NCI-H526 (cell line): ENCODE results near the gene HSPA12A.
"Not testable (repeated sequence)": the region's sequence is repeated elsewhere in the genome, so short reads cannot be mapped to it uniquely, and the experiment has no call there.

Experiments used
- DNase-seq, 2 experiments: peaks; one replicate each; lab custom pipeline; 2025; lab: John Stamatoyannopoulos, UW

HSPA12A gene

DNA sequence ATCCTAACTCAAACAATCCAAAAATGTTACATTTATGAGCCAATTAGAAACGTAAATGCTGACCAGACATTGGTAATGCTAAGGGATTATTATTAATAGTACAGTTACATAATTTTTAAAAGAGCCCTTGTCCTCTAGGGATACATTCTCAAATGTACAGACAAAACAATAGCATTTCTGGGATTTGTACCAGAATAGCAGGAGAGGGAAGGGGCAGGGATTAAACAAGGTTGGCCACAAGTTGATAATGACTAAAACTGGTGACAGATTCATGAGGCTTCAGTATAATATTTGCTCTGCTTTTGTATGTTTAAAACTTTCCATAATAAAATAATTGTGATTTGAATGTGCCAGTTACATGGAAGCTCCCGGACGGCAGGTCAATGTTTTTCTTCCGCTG lies 27.0 kb downstream of the HSPA12A start:
- no peak for DNase-seq

- DNase-seq: no peak
These were observed 28.5 kb downstream of the HSPA12A start for GRCh38 chr10:116713846-116714245.

DNA sequence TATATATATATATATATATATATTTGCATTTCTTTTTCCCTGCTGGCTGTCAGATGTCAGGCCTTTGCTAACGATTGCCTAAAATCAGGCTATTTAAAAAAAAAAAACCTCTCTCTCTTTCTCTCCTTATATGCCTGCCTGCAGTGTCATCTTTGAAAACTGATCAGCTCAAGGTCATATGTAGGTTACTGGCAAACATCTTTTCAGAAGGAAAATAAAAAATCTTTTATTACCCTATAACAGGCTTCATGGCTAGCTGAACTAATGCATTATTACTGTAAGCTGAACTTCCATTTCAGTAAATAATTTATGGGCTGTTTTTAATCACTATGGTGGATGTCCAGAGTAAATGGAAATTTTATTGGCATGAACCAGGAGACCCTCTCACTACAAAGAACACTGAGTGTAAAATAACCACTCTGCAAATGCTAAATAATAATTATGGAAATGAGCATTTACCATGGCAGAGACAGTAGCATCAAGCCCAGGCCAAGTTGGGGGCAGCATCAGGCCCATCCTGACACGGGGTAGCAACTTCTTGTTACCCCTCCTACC lies 29.3 kb downstream of the HSPA12A start:
- no peak for DNase-seq

DNA sequence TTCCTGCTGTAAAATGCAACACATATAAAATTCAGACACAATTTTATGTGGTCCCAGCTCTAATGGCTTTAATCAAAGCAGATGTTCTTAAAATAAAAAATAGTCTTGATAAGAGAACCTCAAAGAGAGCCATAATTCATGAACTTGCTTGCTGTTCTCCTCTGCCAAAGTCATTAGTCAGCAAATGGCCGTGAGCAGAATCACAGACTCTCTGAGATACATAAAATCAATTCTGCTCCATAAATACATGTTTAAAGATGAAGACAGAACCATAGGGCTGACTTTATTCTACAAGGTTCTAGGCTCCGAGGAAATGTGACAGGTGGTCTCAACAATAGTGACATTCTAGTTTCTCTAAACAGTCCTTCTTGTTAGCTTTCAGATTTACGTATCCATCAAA lies 29.8 kb downstream of the HSPA12A start:
- no peak for DNase-seq

DNA sequence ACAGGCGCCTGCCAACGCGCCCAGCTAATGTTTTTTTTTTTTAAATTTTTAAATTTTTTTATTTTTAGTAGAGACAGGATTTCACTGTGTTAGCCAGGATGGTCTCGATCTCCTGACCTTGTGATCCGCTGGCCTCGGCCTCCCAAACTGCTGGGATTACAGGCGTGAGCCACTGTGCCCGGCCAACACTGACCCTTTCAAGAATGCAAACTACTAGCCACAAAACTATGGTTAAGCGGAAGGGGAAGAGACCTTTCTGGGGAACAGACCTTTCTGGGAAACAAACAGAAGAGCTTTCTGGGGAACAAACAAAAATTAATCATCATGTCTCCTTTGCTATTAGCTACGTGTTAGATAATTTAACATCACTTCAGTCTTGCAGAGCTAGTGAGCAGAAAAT lies 30.6 kb downstream of the HSPA12A start:
- not testable (repeated sequence) for DNase-seq

GRCh38 chr10:116710076-116710475 lies 32.3 kb downstream of the HSPA12A start:
- no peak for DNase-seq

- DNase-seq: no peak
These were observed 33.5 kb downstream of the HSPA12A start for GRCh38 chr10:116708877-116709276.

GRCh38 chr10:116708391-116708821 lies 34.0 kb downstream of the HSPA12A start:
- no peak for DNase-seq

GRCh38 chr10:116707981-116708380 lies 34.4 kb downstream of the HSPA12A start:
- DNase-seq: no peak

- DNase-seq: no peak
These were observed 36.1 kb downstream of the HSPA12A start for GRCh38 chr10:116706281-116706680.

DNA sequence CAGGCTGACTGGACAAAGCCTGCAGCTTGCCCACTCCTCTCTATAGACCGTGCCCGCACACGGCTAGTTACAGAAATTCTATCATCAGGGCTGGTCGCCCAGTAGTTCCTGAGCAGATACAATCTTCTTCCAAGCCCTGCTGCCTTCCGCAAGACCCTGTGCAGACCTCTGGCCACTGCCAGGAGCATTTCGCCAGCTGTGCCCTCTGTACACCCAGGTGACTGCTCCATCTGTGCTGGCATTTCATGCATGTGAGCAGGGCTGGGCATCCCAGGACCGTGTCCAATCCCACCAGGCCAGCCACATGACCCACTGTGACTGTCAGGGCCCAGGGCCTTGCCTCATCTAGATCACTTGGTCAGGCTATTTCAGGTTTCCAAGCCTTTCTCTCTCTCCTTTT lies 36.9 kb downstream of the HSPA12A start:
- no peak for DNase-seq

GRCh38 chr10:116704926-116705325 lies 37.4 kb downstream of the HSPA12A start:
- DNase-seq: no peak

GRCh38 chr10:116702165-116702564 lies 40.2 kb downstream of the HSPA12A start:
- no peak for DNase-seq

GRCh38 chr10:116699471-116700150 lies 42.8 kb downstream of the HSPA12A start:
- peak in 1 of 2 experiments; percentile 8 for DNase-seq

GRCh38 chr10:116699049-116699448 lies 43.3 kb downstream of the HSPA12A start:
- no peak for DNase-seq

DNA sequence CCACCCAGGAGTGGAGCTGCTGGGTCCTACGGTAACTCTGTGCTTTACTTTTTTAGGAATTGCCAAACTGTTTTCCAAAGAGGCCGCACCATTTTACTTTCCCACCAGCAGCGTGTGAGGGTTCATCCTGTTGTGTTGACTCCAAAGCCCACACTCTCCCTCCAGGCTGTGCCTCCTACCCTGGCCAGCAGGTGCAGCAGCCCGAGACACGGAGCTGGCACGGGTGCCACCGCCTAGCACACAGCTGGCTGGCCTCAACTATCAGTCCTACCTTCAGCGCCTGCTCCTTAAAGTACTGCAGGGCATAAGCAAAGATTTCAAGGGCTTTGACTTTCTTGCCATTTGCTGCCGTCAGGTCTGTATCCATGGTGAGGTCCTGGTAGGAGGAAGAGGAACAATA lies 44.0 kb downstream of the HSPA12A start:
- DNase-seq: no peak

DNA sequence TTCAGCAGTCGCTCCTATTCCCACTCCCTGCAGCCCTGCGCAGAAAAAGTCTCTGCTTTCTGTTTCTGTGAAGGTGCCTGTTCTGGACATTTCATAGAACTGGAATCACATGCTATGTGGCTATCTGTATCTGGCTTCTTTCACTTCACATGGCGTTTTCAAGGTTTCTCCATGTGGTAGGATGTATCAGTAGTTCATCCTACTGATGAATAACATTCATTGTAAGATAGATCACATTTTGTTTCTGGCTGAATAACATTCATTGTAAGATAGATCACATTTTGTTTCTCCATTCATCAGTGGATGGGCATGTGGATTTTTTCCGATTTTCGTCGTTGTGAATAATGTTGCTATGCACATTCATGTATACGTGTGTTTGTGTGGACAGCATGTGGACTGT lies 44.5 kb downstream of the HSPA12A start:
- DNase-seq: no peak

DNA sequence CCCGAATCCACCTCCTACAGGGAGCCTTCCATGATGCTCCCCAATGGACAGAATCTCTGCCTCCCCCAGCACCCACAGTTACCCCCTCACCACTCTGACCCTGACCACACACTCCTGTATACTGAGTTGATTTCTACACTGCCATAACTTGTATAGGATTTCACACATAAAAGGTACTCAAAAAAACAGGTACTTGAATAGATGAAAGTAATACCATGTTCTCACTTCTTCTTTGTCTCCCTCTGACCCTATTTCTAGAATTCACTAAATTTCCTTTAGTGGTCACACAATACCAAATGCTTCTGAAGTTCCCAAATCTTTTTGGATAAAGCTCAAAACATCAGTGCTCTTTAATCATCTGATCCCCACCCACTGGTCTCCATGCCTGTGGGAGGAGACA lies 45.4 kb downstream of the HSPA12A start:
- DNase-seq: no peak

GRCh38 chr10:116694927-116695268 lies 47.5 kb downstream of the HSPA12A start:
- no peak for DNase-seq

- DNase-seq: no peak
These were observed 48.0 kb downstream of the HSPA12A start for GRCh38 chr10:116694243-116694926.

GRCh38 chr10:116692225-116692624 lies 50.1 kb downstream of the HSPA12A start:
- DNase-seq: no peak

DNA sequence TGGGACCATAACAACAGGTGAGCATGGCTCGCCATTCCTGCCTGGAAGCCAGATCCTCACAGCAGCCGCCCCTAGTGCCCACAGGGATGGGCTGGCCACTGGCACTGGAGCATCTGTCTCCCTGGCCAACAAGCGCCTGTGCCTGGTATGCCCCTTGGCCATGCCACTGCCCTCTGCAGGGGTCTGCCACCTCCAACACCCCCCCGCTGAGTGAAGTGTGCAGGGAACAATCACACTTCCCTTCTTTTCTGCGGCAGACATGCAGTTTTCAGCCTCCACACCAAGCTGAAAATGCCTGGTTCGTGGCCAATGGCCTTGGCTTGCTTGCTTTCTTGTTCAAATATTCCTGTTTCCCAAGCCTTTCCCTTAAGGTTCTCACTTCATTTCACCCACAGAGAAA lies 50.7 kb downstream of the HSPA12A start:
- no peak for DNase-seq
